Measurements from ENCODE around the gene HPS1.

HPS1 gene

DNA sequence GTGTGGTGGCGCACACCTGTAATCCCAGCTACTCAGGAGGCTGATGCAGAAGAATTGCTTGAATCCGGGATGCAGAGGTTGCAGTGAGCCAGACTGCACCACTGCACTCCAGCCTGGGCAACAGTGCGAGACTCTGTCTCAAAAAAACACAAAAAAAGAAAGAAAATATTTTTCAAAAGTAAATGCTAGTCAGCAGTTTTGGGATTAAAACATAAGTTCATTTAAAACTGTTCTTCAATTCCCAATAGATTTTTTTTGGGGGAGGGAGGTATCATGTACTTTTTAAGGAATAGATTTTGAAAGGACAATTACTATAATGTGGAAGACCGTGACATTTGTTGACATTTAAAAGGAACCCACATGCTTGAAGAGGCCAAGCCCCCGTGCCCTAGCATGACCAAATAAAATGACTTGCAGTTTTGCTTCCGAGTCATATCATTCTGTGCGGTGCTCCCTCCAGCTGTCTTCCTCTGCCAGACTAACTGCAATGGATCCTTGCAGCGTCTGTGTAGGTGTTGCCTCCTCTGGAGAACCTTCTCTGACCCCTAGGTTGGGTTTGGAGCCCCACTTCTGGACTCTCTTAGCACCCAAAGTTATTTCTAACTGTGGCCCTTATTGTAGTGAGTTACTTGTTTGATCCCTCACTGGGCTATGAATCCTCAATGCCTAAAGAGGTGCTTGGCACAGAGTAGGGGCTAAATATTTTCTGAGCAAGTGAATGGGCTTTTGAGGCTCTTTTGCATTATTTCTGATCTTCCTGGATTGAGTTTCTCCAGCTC is 17.4 kb upstream of the HPS1 start:
- no peak for DNase-seq

DNA sequence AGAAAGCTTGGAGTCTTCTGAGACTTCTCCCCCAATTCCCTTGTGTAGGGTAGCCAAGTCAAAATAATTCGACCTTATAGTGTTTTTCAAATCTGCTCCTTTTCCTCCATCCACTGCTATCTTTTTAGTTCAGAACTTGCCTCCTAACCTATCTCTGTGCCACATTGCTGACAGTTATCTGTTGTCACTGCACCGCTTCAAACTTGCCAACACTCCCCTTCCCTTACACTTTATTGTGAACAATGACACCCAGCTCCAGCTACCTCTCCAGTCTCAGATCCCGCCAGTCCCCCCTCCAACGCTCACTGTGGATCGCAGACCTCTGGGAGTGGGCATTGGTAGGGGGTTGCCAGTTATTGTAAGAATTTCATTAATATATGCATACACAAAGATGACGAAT is 16.3 kb upstream of the HPS1 start:
- no peak for DNase-seq

DNA sequence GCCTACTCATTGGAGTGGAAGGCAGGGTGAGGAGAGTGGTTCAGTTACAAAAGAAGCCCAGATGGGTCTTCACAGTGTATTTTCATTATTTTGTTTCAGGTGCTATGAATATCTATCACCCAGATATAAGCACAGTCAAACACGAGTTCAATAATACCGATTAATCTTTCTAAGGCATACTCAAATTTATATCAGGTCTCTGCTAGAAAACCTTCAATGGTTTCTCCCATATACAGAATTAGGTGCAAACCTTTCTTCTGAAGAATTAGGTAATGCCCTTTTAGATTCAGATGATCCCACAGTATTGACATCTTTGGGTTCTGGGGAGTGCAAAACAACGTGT is 14.7 kb upstream of the HPS1 start:
- no peak for DNase-seq

DNA sequence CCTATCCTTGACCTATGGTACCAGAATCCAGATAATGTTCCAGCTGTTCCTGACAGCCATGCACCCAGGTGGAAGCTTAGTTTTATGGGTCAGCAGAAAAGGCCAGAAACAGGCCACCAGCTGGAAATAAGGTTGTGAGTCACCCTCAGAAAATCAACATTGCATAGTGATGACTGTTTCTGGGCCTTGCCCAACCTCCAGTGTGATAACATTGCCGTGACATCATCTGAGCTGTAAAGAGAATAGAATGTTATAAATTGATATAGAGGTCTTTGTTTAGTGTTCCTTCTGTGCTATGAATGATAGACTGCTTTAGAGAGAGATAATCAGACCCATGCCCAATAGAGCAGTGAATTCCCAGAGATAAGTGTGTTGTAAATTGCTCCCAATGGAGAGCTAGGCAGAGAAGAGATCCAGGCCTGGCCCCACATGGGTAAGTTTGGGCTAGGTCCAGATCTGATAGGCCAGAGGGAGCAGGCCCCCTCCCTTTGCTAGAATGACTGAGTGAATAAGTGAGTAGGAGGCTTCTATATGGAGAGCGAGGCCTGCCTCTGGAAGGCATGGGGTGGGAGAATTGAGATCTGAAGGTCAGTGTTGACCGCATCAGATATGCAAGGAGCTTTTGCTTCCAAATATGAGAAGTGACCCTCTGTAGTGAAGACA is 14.2 kb upstream of the HPS1 start:
- no peak for DNase-seq

GRCh38 chr10:98458809-98459784 is 12.4 kb upstream of the HPS1 start:
- no peak for DNase-seq

DNA sequence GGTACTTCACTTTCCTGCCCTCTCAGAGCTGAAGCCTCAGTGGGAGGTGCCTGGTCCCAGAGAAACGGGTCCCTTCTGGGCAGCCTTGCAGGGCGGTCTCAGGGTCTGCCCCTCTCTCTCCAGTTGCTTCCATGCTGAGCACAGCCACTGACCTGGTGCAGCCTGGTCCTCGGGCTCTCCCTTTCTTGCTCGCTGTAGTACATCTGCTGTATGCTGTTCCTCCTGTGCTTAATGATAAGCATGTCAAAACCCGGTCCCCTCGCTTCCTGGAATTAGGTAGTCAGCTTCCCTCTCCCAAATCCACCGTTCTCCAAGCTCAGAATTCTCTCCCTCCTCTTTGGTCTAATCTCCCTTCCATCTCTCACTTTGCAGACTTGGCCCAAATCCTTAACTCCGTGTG is 11.0 kb upstream of the HPS1 start:
- DNase-seq, result no peak

GRCh38 chr10:98456686-98457482 is 10.1 kb upstream of the HPS1 start:
- DNase-seq, result no peak

DNA sequence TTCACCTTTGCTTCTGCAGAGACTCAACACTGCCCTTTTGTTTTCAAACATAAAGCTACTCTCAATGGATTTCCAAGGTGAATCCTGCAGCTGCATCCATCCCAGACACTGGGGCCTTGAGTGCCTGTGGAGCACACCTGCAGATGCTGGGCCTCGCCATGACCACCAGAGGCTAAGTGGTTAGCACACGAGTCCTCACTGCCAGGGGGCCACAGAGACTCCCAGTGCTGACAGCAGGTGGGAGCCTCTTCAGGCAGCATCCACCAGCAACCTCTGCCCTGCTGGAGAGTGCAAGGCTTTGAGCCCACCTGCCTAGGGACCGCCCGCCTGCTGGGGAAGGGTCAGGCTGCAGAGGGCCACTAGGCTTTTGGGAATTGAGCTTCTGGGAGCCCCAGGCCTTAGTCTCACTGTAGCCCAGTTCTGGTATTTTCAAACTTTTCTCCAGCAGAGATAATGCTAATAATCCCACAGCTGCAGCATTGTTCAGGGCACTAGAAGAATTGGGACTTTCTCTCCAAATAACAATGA is 9.4 kb upstream of the HPS1 start:
- no peak for DNase-seq

DNA sequence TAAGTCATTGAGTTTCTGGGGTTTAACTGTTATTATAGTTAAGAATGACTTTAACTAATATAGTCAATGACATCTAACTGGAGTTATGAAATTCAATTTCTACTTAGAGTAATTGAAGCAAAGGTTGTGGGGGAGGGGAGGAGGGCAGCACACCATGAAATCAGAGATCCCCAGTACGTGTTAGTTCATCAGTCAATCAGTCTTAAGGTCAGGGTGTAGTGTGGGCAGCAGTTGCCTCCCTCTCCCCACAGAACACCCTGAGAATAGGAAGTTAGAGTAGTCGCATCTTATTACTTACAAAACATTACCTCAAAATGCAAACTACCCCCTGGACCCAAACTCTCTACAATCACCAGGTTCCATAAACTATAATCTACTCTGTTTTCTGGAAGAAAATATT is 7.0 kb upstream of the HPS1 start:
- no peak for DNase-seq

GRCh38 chr10:98450618-98451017 is 3.9 kb upstream of the HPS1 start:
- no peak for DNase-seq

- no peak for DNase-seq
Observed at GRCh38 chr10:98449287-98449686, 2.6 kb upstream of the HPS1 start.

GRCh38 chr10:98446151-98446660 is 529 bp downstream of the HPS1 start:
- DNase-seq, result no peak

DNA sequence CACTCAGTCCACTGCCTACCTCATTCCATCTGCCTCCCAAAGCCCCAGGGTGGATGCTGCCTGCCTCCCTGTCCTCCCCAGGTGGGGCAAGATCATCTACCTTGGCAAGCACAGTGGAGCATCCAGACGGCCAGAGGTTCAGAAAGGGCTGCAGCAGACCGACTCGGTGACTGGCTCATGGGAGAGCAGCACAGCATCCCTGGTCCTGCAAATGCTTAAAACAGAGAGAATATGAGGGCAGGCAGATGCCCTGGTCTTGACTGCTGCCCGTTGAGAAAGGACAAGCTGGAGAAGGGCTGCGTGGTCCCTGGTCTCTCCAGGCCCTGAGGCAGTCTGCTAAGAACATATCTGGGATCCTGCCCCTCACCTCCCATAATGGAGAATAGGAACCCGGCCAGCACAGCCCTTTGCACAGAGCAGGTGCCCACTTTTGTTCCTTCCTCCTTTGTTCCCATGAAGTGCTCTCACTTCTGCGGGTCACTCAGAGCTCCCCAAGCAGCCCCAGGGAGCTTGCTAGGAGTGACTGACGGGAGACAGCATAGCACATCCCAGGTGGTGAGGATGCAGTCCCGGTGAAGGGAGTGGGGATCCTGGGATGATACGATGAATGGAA is 1.4 kb downstream of the HPS1 start:
- no peak for DNase-seq

GRCh38 chr10:98444314-98445006 is 2.3 kb downstream of the HPS1 start:
- no peak for DNase-seq

- no peak for DNase-seq
Observed at GRCh38 chr10:98438715-98439114, 8.0 kb downstream of the HPS1 start.

GRCh38 chr10:98436704-98437103 is 10.0 kb downstream of the HPS1 start:
- no peak for DNase-seq

- no peak for DNase-seq
Observed at GRCh38 chr10:98435178-98435577, 11.6 kb downstream of the HPS1 start.

- DNase-seq, result no peak
Observed at GRCh38 chr10:98433881-98434732, 12.6 kb downstream of the HPS1 start.

DNA sequence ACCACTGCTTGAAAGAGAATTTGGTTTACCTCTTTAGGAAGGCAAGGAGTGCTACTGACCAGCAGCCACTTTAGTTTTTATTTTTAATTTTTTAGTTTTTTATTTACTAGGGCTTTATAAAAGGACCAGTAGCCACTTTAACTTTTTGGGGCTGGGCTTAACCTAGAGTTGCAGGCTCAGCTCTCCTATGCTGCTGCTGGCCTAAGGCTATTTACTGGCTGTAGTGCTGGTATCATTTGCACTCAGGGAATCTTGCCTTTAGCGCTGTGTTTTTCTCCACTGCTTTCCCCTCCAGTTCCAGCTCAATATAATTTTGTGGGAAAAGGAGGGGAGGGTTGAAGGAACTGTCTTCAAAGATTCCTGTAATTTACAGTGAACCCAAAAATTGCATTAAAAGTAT is 13.4 kb downstream of the HPS1 start:
- DNase-seq, result no peak

GRCh38 chr10:98432330-98432729 is 14.4 kb downstream of the HPS1 start:
- DNase-seq, result no peak
